MCF 10A (cell line): ENCODE results near the gene C15orf61. TPM values are rescaled to one million over a fixed set of nuclear protein-coding genes. Genes with fewer than 3 reads are reported as not detected.

Source experiments
- BruUV-seq: library from RNA; stranded (reverse); fragments of 400-500 nt; replicated peaks from 2 replicates; lab custom pipeline; 2021; lab: Mats Ljungman, UMichigan
- CTCF ChIA-PET: fragments of 300-600 bp; sonication (Branson Sonifier 250); formaldehyde crosslinking; extraction: SDS; loops from one replicate; lab custom pipeline; 2021; ENCODE audit warnings: antibody characterized with exemption, inconsistent platforms; lab: Yijun Ruan, JAX
- POLR2A ChIA-PET: fragments of 300-600, 350-650 bp; sonication (Branson Sonifier 250); formaldehyde crosslinking; extraction: SDS; loops from one replicate; lab custom pipeline; 2020; ENCODE audit warnings: antibody characterized with exemption, inconsistent platforms; lab: Yijun Ruan, JAX
- DNase-seq: peaks from one replicate; pipeline ENCODE4 v3.0.0-alpha.2; 2018; ENCODE audit not compliant: unreplicated experiment
- H3K27ac Mint-ChIP-seq: one replicate; pipeline ENCODE4 v1.8.0; 2022; ENCODE audit warnings: mild to moderate bottlenecking, low read depth, mixed read lengths; ENCODE audit not compliant: unreplicated experiment
- H3K27me3 Mint-ChIP-seq: one replicate; pipeline ENCODE4 v1.8.0; 2022; ENCODE audit warnings: mixed read lengths; ENCODE audit not compliant: insufficient read depth, unreplicated experiment
- H3K36me3 Mint-ChIP-seq: one replicate; pipeline ENCODE4 v1.8.0; 2022; ENCODE audit warnings: mild to moderate bottlenecking, moderate library complexity, mixed read lengths; ENCODE audit not compliant: insufficient read depth, unreplicated experiment
- H3K4me1 Mint-ChIP-seq: one replicate; pipeline ENCODE4 v1.8.0; 2022; ENCODE audit warnings: mixed read lengths; ENCODE audit not compliant: insufficient read depth, unreplicated experiment
- H3K4me3 Mint-ChIP-seq: one replicate; pipeline ENCODE4 v1.8.0; 2022; ENCODE audit warnings: mild to moderate bottlenecking, moderate library complexity, mixed read lengths; ENCODE audit not compliant: unreplicated experiment
- H3K9me3 Mint-ChIP-seq: one replicate; pipeline ENCODE4 v1.8.0; 2022; ENCODE audit warnings: mixed read lengths; ENCODE audit not compliant: unreplicated experiment
- intact Hi-C: fragments of 100-400 bp; cut with micrococcal nuclease; formaldehyde crosslinking; loops from 2 replicates; pipeline ENCODE4 v1.14.1; 2022
- total RNA-seq: library from RNA; stranded (reverse); gene quantifications from 2 replicates; pipeline ENCODE4 v1.2.3, GENCODE V29; 2022
- TF ChIP-seq, protein P1 (sequence below): fragments of 200-600 bp; IDR thresholded peaks from one replicate; pipeline ENCODE4 v1.8.0; 2022; ENCODE audit warnings: antibody characterized with exemption, mild to moderate bottlenecking; ENCODE audit not compliant: unreplicated experiment

The C15orf61 gene
- total RNA-seq, 1 experiment from 2014 or later, result 10.5 TPM

DNA sequence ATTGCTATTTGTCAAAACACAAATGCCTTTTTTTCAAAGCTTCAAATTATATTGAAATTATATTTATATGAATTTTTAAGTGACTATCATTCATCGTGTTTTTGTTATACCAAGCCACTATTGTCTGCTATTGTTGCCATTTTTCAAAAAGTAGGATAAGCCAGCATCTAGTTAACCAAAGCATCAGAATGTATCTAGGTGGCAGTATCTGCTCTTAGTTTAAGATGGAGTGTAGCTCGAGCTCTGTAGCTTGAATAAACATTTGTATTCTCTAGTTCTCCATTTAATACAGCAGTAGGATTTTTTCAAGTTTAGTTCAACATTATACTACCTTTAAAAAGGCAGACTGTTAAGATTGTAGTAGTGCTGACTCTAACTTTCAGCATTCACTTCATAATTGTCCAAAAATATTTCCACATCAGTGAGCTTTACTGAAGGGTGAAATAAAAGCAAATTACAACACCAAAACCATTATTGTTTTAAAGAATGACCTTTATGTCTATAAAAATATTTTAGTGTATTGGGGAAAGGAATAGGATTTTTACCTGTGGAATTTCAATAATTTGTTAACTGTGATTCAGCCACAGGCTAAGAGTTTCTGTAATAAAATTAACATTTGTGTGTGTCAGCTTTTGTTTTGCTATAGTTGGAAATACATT, 19.6 kb upstream of the C15orf61 start:
- Mint-ChIP-seq H3K36me3 (no peaks in the 10 kb centered on the region), H3K9me3 (no peaks in the 10 kb centered on the region), H3K27ac (no peak overlapping the region), H3K4me1 (peaks cover 13% of the 10 kb centered on the region), H3K4me3 (no peak overlapping the region), H3K27me3 (no peaks in the 10 kb centered on the region)
- intact Hi-C loops, result loop anchor here (2.0 kb wide), 1 partner anchor 335 kb away; no protein-coding TSS in a partner anchor
- DNase-seq, result peak; percentile 25
- POLR2A ChIA-PET, result interaction anchor here (1.2 to 4.9 kb wide), 2 partner anchors 19 to 40 kb away, joined by 3 to 46 read pairs; partner anchors contain the start of gene C15orf61
- TF ChIP-seq, protein P1, sequence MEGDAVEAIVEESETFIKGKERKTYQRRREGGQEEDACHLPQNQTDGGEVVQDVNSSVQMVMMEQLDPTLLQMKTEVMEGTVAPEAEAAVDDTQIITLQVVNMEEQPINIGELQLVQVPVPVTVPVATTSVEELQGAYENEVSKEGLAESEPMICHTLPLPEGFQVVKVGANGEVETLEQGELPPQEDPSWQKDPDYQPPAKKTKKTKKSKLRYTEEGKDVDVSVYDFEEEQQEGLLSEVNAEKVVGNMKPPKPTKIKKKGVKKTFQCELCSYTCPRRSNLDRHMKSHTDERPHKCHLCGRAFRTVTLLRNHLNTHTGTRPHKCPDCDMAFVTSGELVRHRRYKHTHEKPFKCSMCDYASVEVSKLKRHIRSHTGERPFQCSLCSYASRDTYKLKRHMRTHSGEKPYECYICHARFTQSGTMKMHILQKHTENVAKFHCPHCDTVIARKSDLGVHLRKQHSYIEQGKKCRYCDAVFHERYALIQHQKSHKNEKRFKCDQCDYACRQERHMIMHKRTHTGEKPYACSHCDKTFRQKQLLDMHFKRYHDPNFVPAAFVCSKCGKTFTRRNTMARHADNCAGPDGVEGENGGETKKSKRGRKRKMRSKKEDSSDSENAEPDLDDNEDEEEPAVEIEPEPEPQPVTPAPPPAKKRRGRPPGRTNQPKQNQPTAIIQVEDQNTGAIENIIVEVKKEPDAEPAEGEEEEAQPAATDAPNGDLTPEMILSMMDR, result peak; percentile 44
- BruUV-seq, result no TSS peak
- CTCF ChIA-PET, result interaction anchor here (0.5 to 3.5 kb wide), 8 partner anchors 11 to 496 kb away, joined by 3 to 13 read pairs (median 4); partner anchors contain the start of gene C15orf61

DNA sequence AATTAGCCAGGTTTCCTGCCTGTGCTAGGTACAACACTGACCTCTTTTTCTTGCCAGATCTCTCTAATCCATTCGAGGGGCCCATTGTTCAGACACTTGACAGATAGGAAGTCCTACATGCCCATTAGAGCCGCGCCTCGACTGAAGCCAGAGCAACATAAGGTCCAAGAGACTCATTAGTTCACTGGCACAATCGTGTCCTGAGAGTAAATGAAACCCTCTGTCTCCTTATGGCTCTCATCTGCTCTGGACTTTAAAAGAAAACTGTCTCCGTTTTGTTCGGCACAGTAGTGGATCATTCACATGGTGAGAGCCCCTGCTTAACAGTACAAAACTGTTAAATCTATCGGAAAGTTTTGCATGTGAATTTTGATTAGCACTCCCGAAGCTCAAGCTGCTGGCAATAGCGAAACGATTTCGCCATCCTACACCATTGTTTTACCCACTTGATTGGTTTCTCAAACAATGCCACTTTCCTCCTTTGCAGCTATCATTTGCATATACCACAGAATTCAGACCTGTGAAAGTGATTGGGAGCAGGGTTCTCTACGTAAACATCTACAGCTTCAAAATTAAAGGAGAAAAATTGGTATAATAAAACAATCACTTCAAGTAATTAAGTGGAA, 19.0 kb upstream of the C15orf61 start:
- Mint-ChIP-seq H3K9me3 (no peaks in the 10 kb centered on the region), H3K4me3 (peak overlapping the region; percentile 49), H3K4me1 (peaks cover 18% of the 10 kb centered on the region), H3K36me3 (no peaks in the 10 kb centered on the region), H3K27ac (no peak overlapping the region), H3K27me3 (no peaks in the 10 kb centered on the region)
- POLR2A ChIA-PET, result interaction anchor here (1.2 to 4.9 kb wide), 2 partner anchors 18 to 39 kb away, joined by 3 to 46 read pairs; partner anchors contain the start of gene C15orf61
- BruUV-seq, result no TSS peak
- TF ChIP-seq, protein P1, result no peak
- intact Hi-C loops, result loop anchor here (2.0 kb wide), 1 partner anchor 335 kb away; no protein-coding TSS in a partner anchor
- DNase-seq, result no peak
- CTCF ChIA-PET, result interaction anchor here (0.6 to 3.5 kb wide), 7 partner anchors 12 to 334 kb away, joined by 3 to 13 read pairs (median 4); partner anchors contain the start of gene C15orf61

DNA sequence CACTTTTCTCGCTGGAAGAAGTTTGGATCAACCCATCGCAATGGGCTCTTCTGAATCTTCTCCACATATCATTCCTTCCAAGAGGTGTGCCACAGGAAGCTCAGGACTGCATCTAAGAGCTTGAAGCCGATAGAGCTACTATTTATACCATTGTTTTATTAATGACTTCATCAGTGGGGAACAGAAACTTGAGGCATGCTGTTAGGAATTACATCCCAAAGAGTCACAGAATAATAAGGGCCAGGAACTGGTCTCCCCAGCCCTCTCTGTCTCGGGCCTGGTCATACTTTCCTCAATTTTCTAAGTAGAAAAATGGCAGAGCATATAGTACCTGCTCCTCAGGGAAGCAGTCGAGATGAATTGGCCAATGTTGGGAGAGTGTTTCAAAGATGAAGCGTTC, 16.9 kb upstream of the C15orf61 start:
- Mint-ChIP-seq H3K27me3 (no peaks in the 10 kb centered on the region), H3K27ac (no peak overlapping the region), H3K4me3 (no peak overlapping the region), H3K4me1 (peaks cover 24% of the 10 kb centered on the region), H3K9me3 (no peaks in the 10 kb centered on the region), H3K36me3 (no peaks in the 10 kb centered on the region)
- BruUV-seq, result no TSS peak
- TF ChIP-seq, protein P1, result no peak
- ChIA-PET POLR2A (interaction anchor here (1.7 to 4.9 kb wide), 2 partner anchors 16 to 38 kb away, joined by 6 to 46 read pairs; partner anchors contain the start of genes C15orf61 and MAP2K5), CTCF (interaction anchor here (0.9 to 3.5 kb wide), 3 partner anchors 47 to 332 kb away, joined by 3 to 13 read pairs (median 4); no protein-coding TSS in a partner anchor)
- DNase-seq, result no peak
- intact Hi-C loops, result no loop called here

DNA sequence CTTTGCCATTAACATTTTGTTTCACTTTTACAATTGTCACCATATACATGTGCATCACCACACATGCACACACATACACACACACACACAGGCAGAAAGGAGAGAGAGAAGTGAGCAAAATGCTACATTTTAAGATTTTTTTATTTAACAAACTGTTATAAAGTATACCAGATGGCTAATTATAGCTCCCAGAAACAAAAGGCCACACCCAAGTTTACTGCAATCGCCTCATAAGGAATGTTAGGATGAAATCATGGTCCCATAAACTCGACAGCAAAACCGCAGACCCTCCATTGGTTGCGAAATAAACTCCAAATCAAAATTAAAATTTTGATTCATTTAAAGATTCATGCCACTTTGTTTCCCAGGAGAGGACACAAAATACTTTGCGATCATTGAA, 16.1 kb upstream of the C15orf61 start:
- H3K4me1 Mint-ChIP-seq, result peaks cover 24% of the 10 kb centered on the region
- peak overlapping the region; percentile 61 for H3K27ac Mint-ChIP-seq
- ChIA-PET POLR2A (interaction anchor here (1.7 to 4.9 kb wide), 2 partner anchors 15 to 37 kb away, joined by 6 to 46 read pairs; partner anchors contain the start of genes C15orf61 and MAP2K5), CTCF (interaction anchor here (1.1 kb wide), 1 partner anchor 72 kb away, joined by 4 read pairs; no protein-coding TSS in a partner anchor)
- H3K9me3 Mint-ChIP-seq, result no peaks in the 10 kb centered on the region
- DNase-seq, result peak; percentile 48
- no peak overlapping the region for H3K4me3 Mint-ChIP-seq
- TF ChIP-seq, protein P1, result no peak
- H3K36me3 Mint-ChIP-seq, result no peaks in the 10 kb centered on the region
- no TSS peak for BruUV-seq
- intact Hi-C loops, result no loop called here
- H3K27me3 Mint-ChIP-seq, result no peaks in the 10 kb centered on the region
